Keratinocyte (primary cell): ENCODE data around the gene MTUS2. TPM values are rescaled to one million over a fixed set of nuclear protein-coding genes. Genes with fewer than 3 reads are reported as not detected.

ENCODE experiments used
- DNase-seq: peaks from one replicate; pipeline ENCODE4 v3.0.0-alpha.2; 2011; ENCODE audit warnings: low read depth, missing footprints, low spot score
- FAIRE-seq: peaks from 2 replicates; lab custom pipeline; 2011; peaks lifted over from hg19 to GRCh38; lab: Jason Lieb, UNC
- H2AFZ ChIP-seq: 2 replicates; pipeline ENCODE4 v1.6.0; 2012; ENCODE audit warnings: low read length, control low read depth, inconsistent platforms; ENCODE audit not compliant: control insufficient read depth
- H3K27ac ChIP-seq: 2 replicates; pipeline ENCODE4 v1.5.1; 2011; ENCODE audit warnings: low read length; ENCODE audit not compliant: control insufficient read depth, insufficient read depth
- H3K27me3 ChIP-seq: 3 replicates; pipeline ENCODE4 v1.6.0; 2011; ENCODE audit warnings: low read length; ENCODE audit not compliant: control insufficient read depth, insufficient read depth; ENCODE audit errors: extremely low read depth
- H3K36me3 ChIP-seq, 2 experiments: 2 replicates in 1 of 2; 3 replicates in 1 of 2; pipeline ENCODE4 v1.5.1; 2011; ENCODE audit warnings: low read length in 2 of 2, mild to moderate bottlenecking in 1 of 2; ENCODE audit not compliant: control insufficient read depth in 2 of 2, insufficient read depth in 2 of 2; ENCODE audit errors: extremely low read depth in 1 of 2
- H3K4me1 ChIP-seq: 3 replicates; pipeline ENCODE4 v1.5.1; 2011; ENCODE audit warnings: low read length; ENCODE audit not compliant: control insufficient read depth, insufficient read depth; ENCODE audit errors: extremely low read depth
- H3K4me2 ChIP-seq: 3 replicates; pipeline ENCODE4 v1.6.0; 2011; ENCODE audit warnings: low read depth, low read length; ENCODE audit not compliant: control insufficient read depth, insufficient read depth; ENCODE audit errors: extremely low read depth
- H3K4me3 ChIP-seq, 3 experiments: fragments of 200-600 bp in 1 of 3; sonication (generic) in 1 of 3; 2 replicates in 2 of 3; 3 replicates in 1 of 3; pipeline ENCODE4 v1.5.1; 2011 to 2016; ENCODE audit warnings: low read length in 3 of 3, mild to moderate bottlenecking in 3 of 3, control low read depth in 2 of 3, inconsistent platforms in 1 of 3, low read depth in 1 of 3, mixed read lengths in 1 of 3, mixed run types in 1 of 3, moderate library complexity in 1 of 3; ENCODE audit not compliant: control insufficient read depth in 2 of 3, insufficient read depth in 2 of 3; ENCODE audit errors: extremely low read depth in 1 of 3
- H3K79me2 ChIP-seq: 2 replicates; pipeline ENCODE4 v1.6.0; 2012; ENCODE audit warnings: low read length; ENCODE audit not compliant: control insufficient read depth, insufficient read depth
- H3K9ac ChIP-seq: 3 replicates; pipeline ENCODE4 v1.6.0; 2011; ENCODE audit warnings: low read length; ENCODE audit not compliant: control insufficient read depth, insufficient read depth; ENCODE audit errors: extremely low read depth
- H3K9me1 ChIP-seq: 3 replicates; pipeline ENCODE4 v1.6.0; 2011; ENCODE audit warnings: low read length; ENCODE audit not compliant: control insufficient read depth, insufficient read depth; ENCODE audit errors: extremely low read depth
- H3K9me3 ChIP-seq: 2 replicates; pipeline ENCODE4 v1.5.1; 2012; ENCODE audit warnings: low read depth, low read length; ENCODE audit not compliant: control insufficient read depth
- H4K20me1 ChIP-seq: 3 replicates; pipeline ENCODE4 v1.6.0; 2011; ENCODE audit warnings: low read length; ENCODE audit not compliant: control insufficient read depth, insufficient read depth; ENCODE audit errors: extremely low read depth
- CTCF ChIP-seq, 3 experiments: IDR thresholded peaks in 1 of 3; conservative IDR thresholded peaks in 1 of 3; optimal IDR thresholded peaks in 1 of 3; 2 replicates in 2 of 3; 3 replicates in 1 of 3; pipeline versions ENCODE3 to v1.5.1; 2011; ENCODE audit warnings: low read length in 3 of 3, mild to moderate bottlenecking in 3 of 3, moderate library complexity in 2 of 3, control low read depth in 1 of 3, inconsistent platforms in 1 of 3; ENCODE audit not compliant: insufficient read depth in 2 of 3; ENCODE audit errors: extremely low read depth in 1 of 3
- EZH2 ChIP-seq: IDR thresholded peaks from one replicate; pipeline ENCODE4 v1.6.1; 2012; ENCODE audit warnings: inconsistent platforms, mild to moderate bottlenecking, low read length, moderate library complexity
- dilution Hi-C: fragments of 300-500 bp; cut with MboI; formaldehyde crosslinking; loops from one replicate; pipeline ENCODE4 v1.7.0; 2020; ENCODE audit warnings: low sequenced_read_pairs; ENCODE audit not compliant: extremely low pct_ligation_motif_present
- polyA plus RNA-seq, 5 experiments: library from polyadenylated mRNA; depleted of rRNA in 3 of 5; stranded (reverse) in 3 of 5; stranded (forward) in 1 of 5; unstranded in 1 of 5; fragments of >200 nt; gene quantifications; 1 replicate in 1 of 5; 2 replicates in 3 of 5; 3 replicates in 1 of 5; pipeline versions ENCODE4 v1.2.1 to v1.2.3, GENCODE V29; 2011 to 2012; ENCODE audit warnings: missing spikeins in 2 of 5, low read depth in 1 of 5, low replicate concordance in 1 of 5

Gene MTUS2
- polyA plus RNA-seq, 1 donor (not counting 4 experiments of a cell fraction or from before 2014, with no cell fraction given): 0.17 TPM

- no peak for TF ChIP-seq CTCF (optimal IDR thresholded peaks at IDR 0.05 in 1 of 3, IDR thresholded peaks at IDR 0.05 in 1 of 3, conservative IDR thresholded peaks at IDR 0.05 in 1 of 3; ENCODE audit: extremely low read depth in 1 of 3, insufficient read depth in 2 of 3, low read length in 3 of 3)
- TF ChIP-seq EZH2: no peak
- H2AFZ ChIP-seq: no peak overlapping the region
- no peaks in the 10 kb centered on the region for H4K20me1 ChIP-seq
- peaks cover 4 to 8% of the 10 kb centered on the region in 2 experiments for H3K36me3 ChIP-seq
- dilution Hi-C loops: no loop called here
- H3K9me1 ChIP-seq: no peaks in the 10 kb centered on the region
- no peaks in the 10 kb centered on the region for H3K79me2 ChIP-seq
- H3K9ac ChIP-seq: no peak overlapping the region
- no peak overlapping the region for H3K27ac ChIP-seq
- no peaks in the 10 kb centered on the region for H3K4me1 ChIP-seq
- H3K4me2 ChIP-seq: no peak overlapping the region
- H3K27me3 ChIP-seq: peaks cover 15% of the 10 kb centered on the region
- no peak for DNase-seq
- FAIRE-seq: no peak
- H3K9me3 ChIP-seq: no peaks in the 10 kb centered on the region
- H3K4me3 ChIP-seq: no peak overlapping the region
Observed at GRCh38 chr13:29504691-29505090, 684.6 kb downstream of the MTUS2 start.

GRCh38 chr13:29505511-29505910, 685.4 kb downstream of the MTUS2 start:
- no peak overlapping the region for H3K4me2 ChIP-seq
- H2AFZ ChIP-seq: no peak overlapping the region
- dilution Hi-C loops: no loop called here
- no peaks in the 10 kb centered on the region for H3K9me1 ChIP-seq
- no peak overlapping the region for H3K9ac ChIP-seq
- H3K36me3 ChIP-seq: peaks cover 4 to 12% of the 10 kb centered on the region in 2 experiments
- H3K4me3 ChIP-seq: no peak overlapping the region
- FAIRE-seq (no peak), DNase-seq (no peak)
- no peaks in the 10 kb centered on the region for H4K20me1 ChIP-seq
- H3K27ac ChIP-seq: no peak overlapping the region
- H3K9me3 ChIP-seq: no peaks in the 10 kb centered on the region
- no peaks in the 10 kb centered on the region for H3K4me1 ChIP-seq
- peaks cover 15% of the 10 kb centered on the region for H3K27me3 ChIP-seq
- no peaks in the 10 kb centered on the region for H3K79me2 ChIP-seq
- TF ChIP-seq CTCF (optimal IDR thresholded peaks at IDR 0.05 in 1 of 3, IDR thresholded peaks at IDR 0.05 in 1 of 3, conservative IDR thresholded peaks at IDR 0.05 in 1 of 3; ENCODE audit: extremely low read depth in 1 of 3, insufficient read depth in 2 of 3, low read length in 3 of 3) (no peak), EZH2 (no peak)
